ENCODE data around the gene TRPM1. TPM values are rescaled to one million over a fixed set of nuclear protein-coding genes. Genes with fewer than 3 reads are reported as not detected.

The TRPM1 gene
- total RNA-seq, 1 donor from 2014 or later = not detected

GRCh38 chr15:31049682-31050615, 51.6 kb downstream of the TRPM1 start:
- DNase-seq (ENCODE audit: low spot score) = no peak

- no peak for DNase-seq (ENCODE audit: low spot score)
These were observed 52.4 kb downstream of the TRPM1 start for GRCh38 chr15:31049111-31049510.

GRCh38 chr15:31047437-31047836, 54.1 kb downstream of the TRPM1 start:
- no peak for DNase-seq (ENCODE audit: low spot score)

GRCh38 chr15:31046759-31047359, 54.7 kb downstream of the TRPM1 start:
- DNase-seq (ENCODE audit: low spot score) = no peak

- DNase-seq (ENCODE audit: low spot score) = no peak
These were observed 55.9 kb downstream of the TRPM1 start for GRCh38 chr15:31045606-31046005.

- no peak for DNase-seq (ENCODE audit: low spot score)
These were observed 58.8 kb downstream of the TRPM1 start for GRCh38 chr15:31042751-31043150.

GRCh38 chr15:31041610-31042009, 59.9 kb downstream of the TRPM1 start:
- no peak for DNase-seq (ENCODE audit: low spot score)

GRCh38 chr15:31040611-31041010, 60.9 kb downstream of the TRPM1 start:
- no peak for DNase-seq (ENCODE audit: low spot score)

GRCh38 chr15:31039961-31040360, 61.6 kb downstream of the TRPM1 start:
- no peak for DNase-seq (ENCODE audit: low spot score)

- DNase-seq (ENCODE audit: low spot score) = no peak
These were observed 63.6 kb downstream of the TRPM1 start for GRCh38 chr15:31037731-31038477.

GRCh38 chr15:31036783-31037182, 64.7 kb downstream of the TRPM1 start:
- no peak for DNase-seq (ENCODE audit: low spot score)

- DNase-seq (ENCODE audit: low spot score) = no peak
These were observed 65.9 kb downstream of the TRPM1 start for GRCh38 chr15:31035610-31036009.

- DNase-seq (ENCODE audit: low spot score) = no peak
These were observed 67.4 kb downstream of the TRPM1 start for GRCh38 chr15:31034152-31034551.

- no peak for DNase-seq (ENCODE audit: low spot score)
These were observed 68.6 kb downstream of the TRPM1 start for GRCh38 chr15:31032961-31033371.

GRCh38 chr15:31031471-31032067, 70.0 kb downstream of the TRPM1 start:
- DNase-seq (ENCODE audit: low spot score) = no peak

GRCh38 chr15:31027910-31028578, 73.5 kb downstream of the TRPM1 start:
- no peak for DNase-seq (ENCODE audit: low spot score)

- no peak for DNase-seq (ENCODE audit: low spot score)
These were observed 75.5 kb downstream of the TRPM1 start for GRCh38 chr15:31025996-31026395.

GRCh38 chr15:31024979-31025378, 76.5 kb downstream of the TRPM1 start:
- no peak for DNase-seq (ENCODE audit: low spot score)

- DNase-seq (ENCODE audit: low spot score) = no peak
These were observed 77.2 kb downstream of the TRPM1 start for GRCh38 chr15:31024330-31024729.

- no peak for DNase-seq (ENCODE audit: low spot score)
These were observed 77.7 kb downstream of the TRPM1 start for GRCh38 chr15:31023841-31024240.

- no peak for DNase-seq (ENCODE audit: low spot score)
These were observed 80.4 kb downstream of the TRPM1 start for GRCh38 chr15:31021067-31021665.
